K562 (cell line): ENCODE data around the gene PAIP1. TPM values are rescaled to one million over a fixed set of nuclear protein-coding genes. Genes with fewer than 3 reads are reported as not detected.

Source experiments
- POLR2H ChIP-seq: IDR thresholded peaks from 2 replicates; pipeline ENCODE4 v1.6.1; 2016; ENCODE audit warnings: missing genetic modification characterization, low read depth, mild to moderate bottlenecking, control low read depth, missing compliant biosample characterization, moderate library complexity
- polyA plus RNA-seq, 8 experiments: library from polyadenylated mRNA; depleted of rRNA in 4 of 8; stranded (reverse) in 5 of 8; unstranded in 3 of 8; fragments of >200 nt; fragmentation: Nextera tagmentation in 2 of 8; fragmentation: Illumina TruSeq in 1 of 8; extraction: Ambion mirVana in 2 of 8; extraction: Trizol in 1 of 8; gene quantifications; 2 replicates each; pipeline versions ENCODE4 v1.2.1 to v1.2.3, GENCODE V29; 2011 to 2014; ENCODE audit warnings: inconsistent platforms in 1 of 8, missing spikeins in 1 of 8
- total RNA-seq, 7 experiments: library from RNA; depleted of rRNA in 6 of 7; stranded (reverse); fragments of >200 nt in 6 of 7; fragmentation: Illumina TruSeq in 2 of 7; extraction: Trizol in 2 of 7; gene quantifications; 2 replicates each; pipeline versions ENCODE4 v1.2.1 to v1.2.3, GENCODE V29; 2011 to 2021; ENCODE audit warnings: low replicate concordance in 1 of 7
- TF ChIP-seq, protein P1 (sequence below): fragments of 250-450 bp; sonication (Bioruptor Pico); IDR thresholded peaks from 2 replicates; pipeline ENCODE4 v1.4.0; 2020; ENCODE audit warnings: borderline replicate concordance
- TF ChIP-seq, protein P2 (sequence below), 2 experiments: fragments of 450-650 bp in 1 of 2; sonication (generic) in 1 of 2; formaldehyde crosslinking in 1 of 2; IDR thresholded peaks; 2 replicates each; pipeline versions ENCODE4 v1.7.1 to v1.9.0; 2016 to 2022; ENCODE audit warnings: inconsistent platforms in 1 of 2, mild to moderate bottlenecking in 1 of 2, missing genetic modification reagents in 1 of 2

Gene PAIP1
- total and polyA plus RNA-seq, 9 of the 15 experiments (the other 6 are each of a cell fraction or from before 2014, with no cell fraction given), result 51.7 to 181 (median 102) TPM

DNA sequence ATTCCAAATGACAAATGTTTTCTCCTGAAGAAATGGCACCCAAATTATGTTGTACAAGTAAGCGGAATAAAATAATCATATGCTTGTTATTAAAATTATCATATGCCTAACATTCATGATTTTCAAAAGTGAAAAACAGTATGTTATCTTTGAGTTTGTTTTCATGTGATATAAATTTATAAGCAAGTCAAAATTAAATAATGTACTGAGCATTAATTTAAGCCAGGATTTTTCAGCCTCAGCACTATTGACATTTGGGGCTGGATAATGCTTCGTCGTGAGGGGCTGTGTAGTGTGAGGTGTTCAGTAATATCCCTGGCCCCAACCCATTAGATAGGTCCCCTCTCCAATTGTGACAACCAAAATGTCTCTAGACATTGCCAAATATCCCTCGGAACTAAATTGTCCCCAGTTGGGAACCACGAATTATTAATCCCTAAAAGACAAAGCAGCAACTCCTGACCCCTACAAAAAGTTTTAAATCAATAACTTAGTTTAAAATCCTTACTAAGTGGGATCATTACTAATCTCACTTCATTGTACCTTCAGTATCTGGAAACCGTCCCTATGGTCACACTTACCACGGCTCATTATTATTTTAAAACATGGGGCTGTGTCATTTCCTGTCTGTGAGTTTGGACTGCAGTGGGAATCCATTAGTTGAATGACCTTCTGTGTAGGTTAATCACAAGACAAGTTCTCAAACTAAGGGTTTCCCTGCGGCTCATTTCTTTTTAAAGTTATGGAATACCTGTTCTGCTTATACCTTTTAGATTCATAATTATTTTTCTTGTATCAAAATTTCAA, 44.8 kb upstream of the PAIP1 start (continued):
- TF ChIP-seq, protein P1, sequence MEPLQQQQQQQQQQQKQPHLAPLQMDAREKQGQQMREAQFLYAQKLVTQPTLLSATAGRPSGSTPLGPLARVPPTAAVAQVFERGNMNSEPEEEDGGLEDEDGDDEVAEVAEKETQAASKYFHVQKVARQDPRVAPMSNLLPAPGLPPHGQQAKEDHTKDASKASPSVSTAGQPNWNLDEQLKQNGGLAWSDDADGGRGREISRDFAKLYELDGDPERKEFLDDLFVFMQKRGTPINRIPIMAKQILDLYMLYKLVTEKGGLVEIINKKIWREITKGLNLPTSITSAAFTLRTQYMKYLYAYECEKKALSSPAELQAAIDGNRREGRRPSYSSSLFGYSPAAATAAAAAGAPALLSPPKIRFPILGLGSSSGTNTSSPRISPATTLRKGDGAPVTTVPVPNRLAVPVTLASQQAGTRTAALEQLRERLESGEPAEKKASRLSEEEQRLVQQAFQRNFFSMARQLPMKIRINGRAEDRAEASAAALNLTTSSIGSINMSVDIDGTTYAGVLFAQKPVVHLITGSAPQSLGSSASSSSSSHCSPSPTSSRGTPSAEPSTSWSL (CRISPR knock-in tag), result no peak
- TF ChIP-seq, protein P2, sequence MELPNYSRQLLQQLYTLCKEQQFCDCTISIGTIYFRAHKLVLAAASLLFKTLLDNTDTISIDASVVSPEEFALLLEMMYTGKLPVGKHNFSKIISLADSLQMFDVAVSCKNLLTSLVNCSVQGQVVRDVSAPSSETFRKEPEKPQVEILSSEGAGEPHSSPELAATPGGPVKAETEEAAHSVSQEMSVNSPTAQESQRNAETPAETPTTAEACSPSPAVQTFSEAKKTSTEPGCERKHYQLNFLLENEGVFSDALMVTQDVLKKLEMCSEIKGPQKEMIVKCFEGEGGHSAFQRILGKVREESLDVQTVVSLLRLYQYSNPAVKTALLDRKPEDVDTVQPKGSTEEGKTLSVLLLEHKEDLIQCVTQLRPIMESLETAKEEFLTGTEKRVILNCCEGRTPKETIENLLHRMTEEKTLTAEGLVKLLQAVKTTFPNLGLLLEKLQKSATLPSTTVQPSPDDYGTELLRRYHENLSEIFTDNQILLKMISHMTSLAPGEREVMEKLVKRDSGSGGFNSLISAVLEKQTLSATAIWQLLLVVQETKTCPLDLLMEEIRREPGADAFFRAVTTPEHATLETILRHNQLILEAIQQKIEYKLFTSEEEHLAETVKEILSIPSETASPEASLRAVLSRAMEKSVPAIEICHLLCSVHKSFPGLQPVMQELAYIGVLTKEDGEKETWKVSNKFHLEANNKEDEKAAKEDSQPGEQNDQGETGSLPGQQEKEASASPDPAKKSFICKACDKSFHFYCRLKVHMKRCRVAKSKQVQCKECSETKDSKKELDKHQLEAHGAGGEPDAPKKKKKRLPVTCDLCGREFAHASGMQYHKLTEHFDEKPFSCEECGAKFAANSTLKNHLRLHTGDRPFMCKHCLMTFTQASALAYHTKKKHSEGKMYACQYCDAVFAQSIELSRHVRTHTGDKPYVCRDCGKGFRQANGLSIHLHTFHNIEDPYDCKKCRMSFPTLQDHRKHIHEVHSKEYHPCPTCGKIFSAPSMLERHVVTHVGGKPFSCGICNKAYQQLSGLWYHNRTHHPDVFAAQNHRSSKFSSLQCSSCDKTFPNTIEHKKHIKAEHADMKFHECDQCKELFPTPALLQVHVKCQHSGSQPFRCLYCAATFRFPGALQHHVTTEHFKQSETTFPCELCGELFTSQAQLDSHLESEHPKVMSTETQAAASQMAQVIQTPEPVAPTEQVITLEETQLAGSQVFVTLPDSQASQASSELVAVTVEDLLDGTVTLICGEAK (IDR thresholded peaks at IDR 0.05), result peak; percentile 64; the same call in 1 of the 2 replicates
- TF ChIP-seq, protein P2 (CRISPR knock-in tag; IDR thresholded peaks at IDR 0.05), result no peak
- TF ChIP-seq POLR2H (tag), result peak; percentile 72
